ENCODE data around the gene TRPM3. TPM values are rescaled to one million over a fixed set of nuclear protein-coding genes. Genes with fewer than 3 reads are reported as not detected.

TRPM3 gene
- total RNA-seq, 1 donor, result 0.72 TPM

DNA sequence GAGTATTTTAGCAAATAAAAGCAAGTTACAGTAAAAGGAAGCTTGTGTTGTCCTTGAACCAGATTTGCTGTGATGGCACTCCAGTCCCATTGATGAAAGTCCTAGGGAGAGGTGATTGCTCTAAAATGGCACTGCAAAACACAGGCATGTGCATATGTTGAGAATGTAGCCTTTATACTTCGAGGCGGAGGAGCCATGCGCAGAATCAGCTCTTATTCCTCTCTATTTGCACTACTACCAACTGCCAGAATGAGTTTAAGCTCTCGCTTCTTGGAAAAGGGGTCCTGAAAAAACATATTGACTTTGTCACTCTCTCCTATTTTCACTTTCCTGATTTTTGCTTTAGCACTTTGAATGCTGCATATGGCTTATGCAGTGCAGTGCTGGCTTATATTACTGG, 429.0 kb downstream of the TRPM3 start:
- H3K9me3 ChIP-seq (ENCODE audit: low read depth, low read length), result no peaks in the 10 kb centered on the region

DNA sequence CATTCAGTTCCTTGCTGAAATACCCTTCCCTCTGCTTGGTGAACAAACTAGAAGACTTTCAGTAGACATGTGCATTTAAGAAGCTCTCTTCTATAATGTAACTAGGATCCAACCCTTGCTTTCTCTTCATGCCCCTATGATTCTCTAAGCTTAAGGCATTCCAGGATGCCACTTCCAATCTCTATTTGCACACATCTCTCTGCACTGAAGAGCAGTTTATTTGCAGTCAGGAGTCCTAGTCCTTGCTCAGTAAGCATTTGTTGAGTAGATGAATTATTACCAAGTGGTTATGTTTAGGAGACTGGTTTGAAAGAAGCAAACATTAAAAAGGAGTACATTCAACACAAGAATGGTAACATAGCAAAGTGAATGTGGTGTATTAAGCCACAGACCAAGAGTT, 432.7 kb downstream of the TRPM3 start:
- H3K4me1 ChIP-seq (ENCODE audit: insufficient read depth, low read length), result no peaks in the 10 kb centered on the region
- no peaks in the 10 kb centered on the region for H3K9me3 ChIP-seq (ENCODE audit: low read depth, low read length)
- no peaks in the 10 kb centered on the region for H3K36me3 ChIP-seq (ENCODE audit: insufficient read depth, low read length)
- H3K4me3 ChIP-seq (ENCODE audit: insufficient read depth, low read length), result no peak overlapping the region
- H3K79me2 ChIP-seq (ENCODE audit: insufficient read depth, low read length), result no peaks in the 10 kb centered on the region
- TF ChIP-seq, protein P1, sequence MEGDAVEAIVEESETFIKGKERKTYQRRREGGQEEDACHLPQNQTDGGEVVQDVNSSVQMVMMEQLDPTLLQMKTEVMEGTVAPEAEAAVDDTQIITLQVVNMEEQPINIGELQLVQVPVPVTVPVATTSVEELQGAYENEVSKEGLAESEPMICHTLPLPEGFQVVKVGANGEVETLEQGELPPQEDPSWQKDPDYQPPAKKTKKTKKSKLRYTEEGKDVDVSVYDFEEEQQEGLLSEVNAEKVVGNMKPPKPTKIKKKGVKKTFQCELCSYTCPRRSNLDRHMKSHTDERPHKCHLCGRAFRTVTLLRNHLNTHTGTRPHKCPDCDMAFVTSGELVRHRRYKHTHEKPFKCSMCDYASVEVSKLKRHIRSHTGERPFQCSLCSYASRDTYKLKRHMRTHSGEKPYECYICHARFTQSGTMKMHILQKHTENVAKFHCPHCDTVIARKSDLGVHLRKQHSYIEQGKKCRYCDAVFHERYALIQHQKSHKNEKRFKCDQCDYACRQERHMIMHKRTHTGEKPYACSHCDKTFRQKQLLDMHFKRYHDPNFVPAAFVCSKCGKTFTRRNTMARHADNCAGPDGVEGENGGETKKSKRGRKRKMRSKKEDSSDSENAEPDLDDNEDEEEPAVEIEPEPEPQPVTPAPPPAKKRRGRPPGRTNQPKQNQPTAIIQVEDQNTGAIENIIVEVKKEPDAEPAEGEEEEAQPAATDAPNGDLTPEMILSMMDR (IDR thresholded peaks at IDR 0.05; ENCODE audit: extremely low read depth, low read depth, low read length), result no peak
- H4K20me1 ChIP-seq (ENCODE audit: insufficient read depth, low read length), result no peaks in the 10 kb centered on the region
- peaks cover 2% of the 10 kb centered on the region for H3K27me3 ChIP-seq (ENCODE audit: insufficient read depth, low read length)
- no peak overlapping the region for H3K4me2 ChIP-seq (ENCODE audit: insufficient read depth, low read length)
- no peak for DNase-seq (ENCODE audit: insufficient read length, low spot score, missing footprints)
- no peak overlapping the region for H3K27ac ChIP-seq (ENCODE audit: low read depth, low read length)
- H2AFZ ChIP-seq (ENCODE audit: low read length), result no peak overlapping the region

More for the DNA sequence above, 429.0 kb downstream of the TRPM3 start:
- H3K4me2 ChIP-seq (ENCODE audit: insufficient read depth, low read length), result no peak overlapping the region
- H3K36me3 ChIP-seq (ENCODE audit: insufficient read depth, low read length), result no peaks in the 10 kb centered on the region
- H3K4me3 ChIP-seq (ENCODE audit: insufficient read depth, low read length), result no peak overlapping the region
- H3K27ac ChIP-seq (ENCODE audit: low read depth, low read length), result no peak overlapping the region
- DNase-seq (ENCODE audit: insufficient read length, low spot score, missing footprints), result no peak
- H3K27me3 ChIP-seq (ENCODE audit: insufficient read depth, low read length), result peaks cover 2% of the 10 kb centered on the region
- TF ChIP-seq, protein P1 (IDR thresholded peaks at IDR 0.05; ENCODE audit: extremely low read depth, low read depth, low read length), result no peak
- no peaks in the 10 kb centered on the region for H3K79me2 ChIP-seq (ENCODE audit: insufficient read depth, low read length)
- H2AFZ ChIP-seq (ENCODE audit: low read length), result no peak overlapping the region
- no peaks in the 10 kb centered on the region for H3K4me1 ChIP-seq (ENCODE audit: insufficient read depth, low read length)
- H4K20me1 ChIP-seq (ENCODE audit: insufficient read depth, low read length), result no peaks in the 10 kb centered on the region

DNA sequence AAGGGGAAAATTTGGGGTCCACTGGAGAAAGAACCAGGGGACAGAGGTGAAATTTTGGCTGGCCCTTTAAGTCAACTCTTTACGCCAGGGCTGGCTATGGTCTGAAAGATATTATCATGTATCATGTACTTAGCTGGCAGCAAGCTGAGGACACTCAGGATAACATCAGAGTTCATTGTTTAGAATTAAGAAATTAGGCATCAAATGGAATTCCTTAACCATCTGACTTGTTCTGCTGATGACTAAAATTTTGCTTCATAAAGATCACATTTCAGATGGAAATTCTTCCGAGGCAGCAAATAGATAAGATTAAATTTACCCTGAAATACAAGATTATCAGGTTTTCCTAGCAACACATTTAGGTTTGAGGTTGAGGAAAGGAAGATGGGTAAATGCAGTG, 437.6 kb downstream of the TRPM3 start:
- Histone ChIP-seq H3K79me2 (ENCODE audit: insufficient read depth, low read length) (no peaks in the 10 kb centered on the region), H3K4me1 (ENCODE audit: insufficient read depth, low read length) (peaks cover 3% of the 10 kb centered on the region), H3K4me3 (ENCODE audit: insufficient read depth, low read length) (no peak overlapping the region), H4K20me1 (ENCODE audit: insufficient read depth, low read length) (no peaks in the 10 kb centered on the region), H3K27ac (ENCODE audit: low read depth, low read length) (no peak overlapping the region), H3K4me2 (ENCODE audit: insufficient read depth, low read length) (no peak overlapping the region), H2AFZ (ENCODE audit: low read length) (no peak overlapping the region), H3K9me3 (ENCODE audit: low read depth, low read length) (no peaks in the 10 kb centered on the region), H3K36me3 (ENCODE audit: insufficient read depth, low read length) (no peaks in the 10 kb centered on the region), H3K27me3 (ENCODE audit: insufficient read depth, low read length) (peaks cover 2% of the 10 kb centered on the region)
- no peak for DNase-seq (ENCODE audit: insufficient read length, low spot score, missing footprints)
- TF ChIP-seq, protein P1 (IDR thresholded peaks at IDR 0.05; ENCODE audit: extremely low read depth, low read depth, low read length), result no peak

DNA sequence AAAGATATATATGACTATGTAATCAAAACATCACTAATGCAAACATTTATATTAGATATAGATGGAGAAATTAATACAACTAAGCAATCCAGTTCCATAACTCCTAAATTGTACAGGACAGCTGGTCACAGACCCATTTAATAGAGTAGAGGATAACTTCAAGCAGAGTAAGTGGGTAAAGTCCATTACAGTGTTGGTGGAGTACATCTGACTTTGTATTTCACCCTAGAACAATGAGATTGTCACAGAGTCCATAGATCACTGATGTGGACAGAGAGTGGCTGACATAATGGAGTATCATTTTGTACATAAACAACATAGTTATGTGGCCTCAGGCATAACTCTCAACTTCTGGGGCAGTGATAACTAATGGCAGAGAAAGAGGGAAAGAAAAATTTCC, 439.1 kb downstream of the TRPM3 start:
- no peak for DNase-seq (ENCODE audit: insufficient read length, low spot score, missing footprints)
- Histone ChIP-seq H3K79me2 (ENCODE audit: insufficient read depth, low read length) (no peaks in the 10 kb centered on the region), H4K20me1 (ENCODE audit: insufficient read depth, low read length) (no peaks in the 10 kb centered on the region), H3K4me2 (ENCODE audit: insufficient read depth, low read length) (no peak overlapping the region), H3K9me3 (ENCODE audit: low read depth, low read length) (no peaks in the 10 kb centered on the region), H3K4me3 (ENCODE audit: insufficient read depth, low read length) (no peak overlapping the region), H2AFZ (ENCODE audit: low read length) (no peak overlapping the region), H3K36me3 (ENCODE audit: insufficient read depth, low read length) (no peaks in the 10 kb centered on the region), H3K27me3 (ENCODE audit: insufficient read depth, low read length) (no peaks in the 10 kb centered on the region), H3K27ac (ENCODE audit: low read depth, low read length) (no peak overlapping the region), H3K4me1 (ENCODE audit: insufficient read depth, low read length) (peaks cover 5% of the 10 kb centered on the region)
- TF ChIP-seq, protein P1 (IDR thresholded peaks at IDR 0.05; ENCODE audit: extremely low read depth, low read depth, low read length), result no peak
